H9 (cell line): Measurements from ENCODE around the gene MAN1A2. TPM values are rescaled to one million over a fixed set of nuclear protein-coding genes. Genes with fewer than 3 reads are reported as not detected.

ENCODE experiments used
- DNase-seq: peaks from one replicate; pipeline ENCODE4 v3.0.0-alpha.2; 2017
- H2AFZ ChIP-seq: one replicate; pipeline ENCODE4 v1.6.1; 2013; ENCODE audit warnings: mild to moderate bottlenecking, low read length, control low read depth, moderate library complexity
- H2AK5ac ChIP-seq: 2 replicates; pipeline ENCODE4 v1.6.1; 2013; ENCODE audit warnings: low read length, control low read depth, mixed read lengths; ENCODE audit not compliant: insufficient read length
- H2BK120ac ChIP-seq: one replicate; pipeline ENCODE4 v1.6.1; 2013; ENCODE audit warnings: low read depth, mild to moderate bottlenecking, low read length, control low read depth, inconsistent platforms; ENCODE audit not compliant: poor library complexity, severe bottlenecking
- H2BK12ac ChIP-seq: 2 replicates; pipeline ENCODE4 v1.6.1; 2013; ENCODE audit warnings: low read length, control low read depth, mixed read lengths, low read depth; ENCODE audit not compliant: insufficient read length
- H2BK15ac ChIP-seq: 2 replicates; pipeline ENCODE4 v1.6.1; 2013; ENCODE audit warnings: low read depth, low read length, control low read depth
- H2BK20ac ChIP-seq: one replicate; pipeline ENCODE4 v1.6.1; 2013; ENCODE audit warnings: low read depth, mild to moderate bottlenecking, low read length, control low read depth, inconsistent platforms; ENCODE audit not compliant: poor library complexity, severe bottlenecking
- H2BK5ac ChIP-seq: 2 replicates; pipeline ENCODE4 v1.6.1; 2013; ENCODE audit warnings: low read length, control low read depth, mixed read lengths; ENCODE audit not compliant: insufficient read length
- H3K14ac ChIP-seq: 2 replicates; pipeline ENCODE4 v1.6.1; 2013; ENCODE audit warnings: low read length, control low read depth; ENCODE audit not compliant: insufficient read depth
- H3K18ac ChIP-seq: 2 replicates; pipeline ENCODE4 v1.6.1; 2013; ENCODE audit warnings: low read depth, mild to moderate bottlenecking, mixed read lengths, low read length, control low read depth; ENCODE audit not compliant: insufficient read length
- H3K23ac ChIP-seq: 2 replicates; pipeline ENCODE4 v1.6.1; 2013; ENCODE audit warnings: low read length, control low read depth, mixed read lengths, low read depth; ENCODE audit not compliant: insufficient read length
- H3K23me2 ChIP-seq: 2 replicates; pipeline ENCODE4 v1.6.1; 2013; ENCODE audit warnings: low read depth, mild to moderate bottlenecking, mixed read lengths, low read length, control low read depth; ENCODE audit not compliant: insufficient read length, poor library complexity, severe bottlenecking
- H3K27ac ChIP-seq: 2 replicates; pipeline ENCODE4 v1.5.1; 2013; ENCODE audit warnings: low read length, control low read depth, mixed read lengths, low read depth; ENCODE audit not compliant: insufficient read length
- H3K27me3 ChIP-seq: 2 replicates; pipeline ENCODE4 v1.6.1; 2013; ENCODE audit warnings: low read length, control low read depth, inconsistent platforms; ENCODE audit not compliant: insufficient read depth
- H3K4ac ChIP-seq: 2 replicates; pipeline ENCODE4 v1.6.1; 2013; ENCODE audit warnings: low read depth, mild to moderate bottlenecking, control low read depth, inconsistent platforms, low read length, moderate library complexity
- H3K4me1 ChIP-seq: 2 replicates; pipeline ENCODE4 v1.6.1; 2013; ENCODE audit warnings: low read length, control low read depth, inconsistent platforms; ENCODE audit not compliant: insufficient read depth
- H3K4me2 ChIP-seq: 2 replicates; pipeline ENCODE4 v1.6.1; 2013; ENCODE audit warnings: low read length, control low read depth, mixed read lengths; ENCODE audit not compliant: insufficient read length, insufficient read depth
- H3K56ac ChIP-seq: 2 replicates; pipeline ENCODE4 v1.6.1; 2013; ENCODE audit warnings: low read depth, mild to moderate bottlenecking, mixed read lengths, low read length, control low read depth; ENCODE audit not compliant: insufficient read length
- H3K79me1 ChIP-seq: 2 replicates; pipeline ENCODE4 v1.6.1; 2013; ENCODE audit warnings: low read depth, mild to moderate bottlenecking, moderate library complexity, low read length, control low read depth, inconsistent platforms; ENCODE audit not compliant: insufficient read depth, poor library complexity, severe bottlenecking
- H3K79me2 ChIP-seq: 2 replicates; pipeline ENCODE4 v1.6.1; 2013; ENCODE audit warnings: low read length, control low read depth, inconsistent platforms; ENCODE audit not compliant: insufficient read depth
- H3K9ac ChIP-seq: 2 replicates; pipeline ENCODE4 v1.6.1; 2013; ENCODE audit warnings: low read length, control low read depth, mixed read lengths; ENCODE audit not compliant: insufficient read length; ENCODE audit errors: extremely low read depth
- H3K9me3 ChIP-seq: one replicate; pipeline ENCODE4 v1.6.1; 2013; ENCODE audit warnings: low read depth, low read length, inconsistent platforms; ENCODE audit not compliant: control insufficient read depth
- H3T11ph ChIP-seq: one replicate; pipeline ENCODE4 v1.6.1; 2013; ENCODE audit warnings: mild to moderate bottlenecking, low read length, control low read depth, inconsistent platforms
- H4K20me1 ChIP-seq: one replicate; pipeline ENCODE4 v1.6.1; 2013; ENCODE audit not compliant: control insufficient read depth, insufficient read length, insufficient read depth
- H4K5ac ChIP-seq: 2 replicates; pipeline ENCODE4 v1.6.1; 2013; ENCODE audit warnings: low read depth, mild to moderate bottlenecking, mixed read lengths, low read length, control low read depth; ENCODE audit not compliant: insufficient read length
- H4K8ac ChIP-seq: replicated peaks from 2 replicates; pipeline ENCODE4 v1.6.1; 2013; ENCODE audit warnings: low read length, control low read depth, mixed read lengths, low read depth; ENCODE audit not compliant: insufficient read length
- H4K91ac ChIP-seq: 2 replicates; pipeline ENCODE4 v1.6.1; 2013; ENCODE audit warnings: low read depth, mild to moderate bottlenecking, moderate library complexity, mixed read lengths, low read length, control low read depth; ENCODE audit not compliant: insufficient read length
- H3K27ac Mint-ChIP-seq, 3 experiments: 2 replicates in 2 of 3; 3 replicates in 1 of 3; pipeline ENCODE4 v1.8.0; 2020 to 2021; ENCODE audit warnings: mixed read lengths in 3 of 3, mild to moderate bottlenecking in 1 of 3, moderate library complexity in 1 of 3
- H3K27me3 Mint-ChIP-seq: 2 replicates; pipeline ENCODE4 v1.8.0; 2021; ENCODE audit warnings: low read depth, mild to moderate bottlenecking, moderate library complexity, mixed read lengths
- H3K36me3 Mint-ChIP-seq, 3 experiments: 2 replicates in 2 of 3; 3 replicates in 1 of 3; pipeline ENCODE4 v1.8.0; 2020 to 2021; ENCODE audit warnings: low read depth in 3 of 3, mixed read lengths in 3 of 3; ENCODE audit not compliant: insufficient read depth in 1 of 3
- H3K4me1 Mint-ChIP-seq, 2 experiments: 2 replicates each; pipeline ENCODE4 v1.8.0; 2020; ENCODE audit warnings: mixed read lengths in 2 of 2
- H3K4me3 Mint-ChIP-seq, 2 experiments: 2 replicates in 1 of 2; 3 replicates in 1 of 2; pipeline ENCODE4 v1.8.0; 2020 to 2021; ENCODE audit warnings: mild to moderate bottlenecking in 2 of 2, mixed read lengths in 2 of 2, moderate library complexity in 1 of 2
- H3K9me3 Mint-ChIP-seq, 2 experiments: 2 replicates in 1 of 2; 3 replicates in 1 of 2; pipeline ENCODE4 v1.8.0; 2020; ENCODE audit warnings: mild to moderate bottlenecking in 2 of 2, mixed read lengths in 2 of 2, moderate library complexity in 1 of 2
- CTCF ChIP-seq: fragments of 200-600 bp; sonication (generic); conservative IDR thresholded peaks from 3 replicates; pipeline ENCODE4 v1.8.0; 2021; ENCODE audit warnings: antibody characterized with exemption, mild to moderate bottlenecking
- WGBS: extraction: QIAGEN DNeasy Blood & Tissue Kit; methylation state at CpG from one replicate; pipeline ENCODE4 v1.1.7; 2013; ENCODE audit warnings: missing lambda C conversion rate, low lambda C conversion rate, mixed read lengths; ENCODE audit not compliant: insufficient read length; ENCODE audit errors: extremely low coverage; 5-methylcytosine and 5-hydroxymethylcytosine counted together
- total RNA-seq: library from RNA; stranded (reverse); gene quantifications from 2 replicates; pipeline ENCODE4 v1.2.1, GENCODE V29; 2021

The MAN1A2 gene
- total RNA-seq, 1 experiment from 2014 or later, result 24.0 TPM

- Histone ChIP-seq H2BK15ac (no peak overlapping the region), H3K79me2 (peaks cover 7% of the 10 kb centered on the region; the same call in 1 of the 2 replicates), H2BK5ac (no peak overlapping the region), H3K18ac (no peak overlapping the region), H3K23ac (no peak overlapping the region), H2BK12ac (no peak overlapping the region), H4K20me1 (no peaks in the 10 kb centered on the region), H2AK5ac (no peak overlapping the region), H3K9ac (no peak overlapping the region), H4K5ac (no peak overlapping the region), H2BK20ac (no peak overlapping the region), H2BK120ac (no peak overlapping the region), H3K4ac (no peak overlapping the region), H3K56ac (no peak overlapping the region), H3K23me2 (no peaks in the 10 kb centered on the region), H3K4me1 (peaks cover 2% of the 10 kb centered on the region; the same call in 1 of the 2 replicates), H3K27me3 (no peaks in the 10 kb centered on the region), H3K27ac (no peak overlapping the region), H4K8ac (no peak overlapping the region), H4K91ac (no peak overlapping the region), H3K9me3 (no peaks in the 10 kb centered on the region), H3K4me2 (no peak overlapping the region), H3K14ac (no peak overlapping the region), H3K79me1 (peaks cover 3% of the 10 kb centered on the region), H2AFZ (no peak overlapping the region), H3T11ph (no peak overlapping the region)
- DNase-seq, result no peak
- H3K4me1 Mint-ChIP-seq, result peaks cover 16 to 20% of the 10 kb centered on the region in 2 experiments
- H3K36me3 Mint-ChIP-seq, result no peaks in the 10 kb centered on the region; a peak in 3 of 7 replicates
- no peaks in the 10 kb centered on the region; a peak in 1 of 5 replicates for H3K9me3 Mint-ChIP-seq
- no peaks in the 10 kb centered on the region for H3K27me3 Mint-ChIP-seq
- H3K4me3 Mint-ChIP-seq, result no peak overlapping the region
- no peak overlapping the region; a peak in 1 of 7 replicates for H3K27ac Mint-ChIP-seq
- no CpG with 5 or more reads among the region's 4 CpGs for WGBS
- no peak for TF ChIP-seq CTCF
Measured at GRCh38 chr1:117373932-117374331, 6.7 kb downstream of the MAN1A2 start.
